ENCODE measurements around the gene PSD4. TPM values are rescaled to one million over a fixed set of nuclear protein-coding genes. Genes with fewer than 3 reads are reported as not detected.

Gene PSD4
- polyA plus RNA-seq, 1 donor from 2014 or later: 0.67 TPM

GRCh38 chr2:113169586-113169985 is 4.2 kb upstream of the PSD4 start:
- no peaks in the 10 kb centered on the region for H3K79me2 ChIP-seq (replicated peaks; ENCODE audit: insufficient read depth, low read length)
- no peak overlapping the region for H2AFZ ChIP-seq (ENCODE audit: low read depth, low read length)
- TF ChIP-seq EZH2 (IDR thresholded peaks at IDR 0.05; ENCODE audit: borderline replicate concordance, insufficient read depth, low read length, poor library complexity, severe bottlenecking) (no peak), RAD21 (conservative IDR thresholded peaks at IDR 0.05) (no peak), CTCF (IDR thresholded peaks at IDR 0.05; ENCODE audit: poor library complexity, severe bottlenecking) (no peak), EP300 (conservative IDR thresholded peaks at IDR 0.05; ENCODE audit: poor library complexity, severe bottlenecking) (no peak), TAF1 (IDR thresholded peaks at IDR 0.05; ENCODE audit: low read depth) (no peak), MXI1 (conservative IDR thresholded peaks at IDR 0.05; ENCODE audit: poor library complexity, severe bottlenecking) (no peak), SMC3 (conservative IDR thresholded peaks at IDR 0.05; ENCODE audit: poor library complexity) (no peak), POLR2AphosphoS5 (IDR thresholded peaks at IDR 0.05) (no peak)
- TF ChIP-seq, protein P1, sequence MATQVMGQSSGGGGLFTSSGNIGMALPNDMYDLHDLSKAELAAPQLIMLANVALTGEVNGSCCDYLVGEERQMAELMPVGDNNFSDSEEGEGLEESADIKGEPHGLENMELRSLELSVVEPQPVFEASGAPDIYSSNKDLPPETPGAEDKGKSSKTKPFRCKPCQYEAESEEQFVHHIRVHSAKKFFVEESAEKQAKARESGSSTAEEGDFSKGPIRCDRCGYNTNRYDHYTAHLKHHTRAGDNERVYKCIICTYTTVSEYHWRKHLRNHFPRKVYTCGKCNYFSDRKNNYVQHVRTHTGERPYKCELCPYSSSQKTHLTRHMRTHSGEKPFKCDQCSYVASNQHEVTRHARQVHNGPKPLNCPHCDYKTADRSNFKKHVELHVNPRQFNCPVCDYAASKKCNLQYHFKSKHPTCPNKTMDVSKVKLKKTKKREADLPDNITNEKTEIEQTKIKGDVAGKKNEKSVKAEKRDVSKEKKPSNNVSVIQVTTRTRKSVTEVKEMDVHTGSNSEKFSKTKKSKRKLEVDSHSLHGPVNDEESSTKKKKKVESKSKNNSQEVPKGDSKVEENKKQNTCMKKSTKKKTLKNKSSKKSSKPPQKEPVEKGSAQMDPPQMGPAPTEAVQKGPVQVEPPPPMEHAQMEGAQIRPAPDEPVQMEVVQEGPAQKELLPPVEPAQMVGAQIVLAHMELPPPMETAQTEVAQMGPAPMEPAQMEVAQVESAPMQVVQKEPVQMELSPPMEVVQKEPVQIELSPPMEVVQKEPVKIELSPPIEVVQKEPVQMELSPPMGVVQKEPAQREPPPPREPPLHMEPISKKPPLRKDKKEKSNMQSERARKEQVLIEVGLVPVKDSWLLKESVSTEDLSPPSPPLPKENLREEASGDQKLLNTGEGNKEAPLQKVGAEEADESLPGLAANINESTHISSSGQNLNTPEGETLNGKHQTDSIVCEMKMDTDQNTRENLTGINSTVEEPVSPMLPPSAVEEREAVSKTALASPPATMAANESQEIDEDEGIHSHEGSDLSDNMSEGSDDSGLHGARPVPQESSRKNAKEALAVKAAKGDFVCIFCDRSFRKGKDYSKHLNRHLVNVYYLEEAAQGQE (IDR thresholded peaks at IDR 0.05; ENCODE audit: borderline replicate concordance): no peak
- H3F3A ChIP-seq (ENCODE audit: insufficient read depth, low read length, poor library complexity, severe bottlenecking): no peaks in the 10 kb centered on the region
- H3K36me3 ChIP-seq (ENCODE audit: insufficient read depth, low read length): no peaks in the 10 kb centered on the region
- no peaks in the 10 kb centered on the region for H3K27me3 ChIP-seq (ENCODE audit: insufficient read depth, low read depth, low read length)
- no peaks in the 10 kb centered on the region for H3K9me3 ChIP-seq (ENCODE audit: low read length)
- no peaks in the 10 kb centered on the region for H3K9me2 ChIP-seq (ENCODE audit: insufficient read depth, low read length)
- H4K20me1 ChIP-seq (ENCODE audit: insufficient read depth): no peaks in the 10 kb centered on the region
- H3K27ac ChIP-seq (ENCODE audit: low read length): no peak overlapping the region
- no peak overlapping the region for H3K4me2 ChIP-seq (ENCODE audit: low read length)
- no peak overlapping the region for H3K4me3 ChIP-seq (ENCODE audit: low read length)
- no peak overlapping the region for H3K9ac ChIP-seq (ENCODE audit: low read length)

- no peaks in the 10 kb centered on the region for H4K20me1 ChIP-seq (ENCODE audit: insufficient read depth)
- no peaks in the 10 kb centered on the region for H3K9me2 ChIP-seq (ENCODE audit: insufficient read depth, low read length)
- H3K27me3 ChIP-seq (ENCODE audit: insufficient read depth, low read depth, low read length): no peaks in the 10 kb centered on the region
- TF ChIP-seq TAF1 (IDR thresholded peaks at IDR 0.05; ENCODE audit: low read depth) (no peak), RAD21 (conservative IDR thresholded peaks at IDR 0.05) (no peak), POLR2AphosphoS5 (IDR thresholded peaks at IDR 0.05) (no peak), EP300 (conservative IDR thresholded peaks at IDR 0.05; ENCODE audit: poor library complexity, severe bottlenecking) (no peak), SMC3 (conservative IDR thresholded peaks at IDR 0.05; ENCODE audit: poor library complexity) (no peak), MXI1 (conservative IDR thresholded peaks at IDR 0.05; ENCODE audit: poor library complexity, severe bottlenecking) (no peak), CTCF (IDR thresholded peaks at IDR 0.05; ENCODE audit: poor library complexity, severe bottlenecking) (no peak), EZH2 (IDR thresholded peaks at IDR 0.05; ENCODE audit: borderline replicate concordance, insufficient read depth, low read length, poor library complexity, severe bottlenecking) (no peak)
- TF ChIP-seq, protein P1 (IDR thresholded peaks at IDR 0.05; ENCODE audit: borderline replicate concordance): no peak
- no peaks in the 10 kb centered on the region for H3K79me2 ChIP-seq (replicated peaks; ENCODE audit: insufficient read depth, low read length)
- H2AFZ ChIP-seq (ENCODE audit: low read depth, low read length): no peak overlapping the region
- no peaks in the 10 kb centered on the region for H3F3A ChIP-seq (ENCODE audit: insufficient read depth, low read length, poor library complexity, severe bottlenecking)
- H3K4me2 ChIP-seq (ENCODE audit: low read length): no peak overlapping the region
- H3K9ac ChIP-seq (ENCODE audit: low read length): no peak overlapping the region
- no peaks in the 10 kb centered on the region for H3K36me3 ChIP-seq (ENCODE audit: insufficient read depth, low read length)
- no peak overlapping the region for H3K4me3 ChIP-seq (ENCODE audit: low read length)
- H3K9me3 ChIP-seq (ENCODE audit: low read length): no peaks in the 10 kb centered on the region
- no peak overlapping the region for H3K27ac ChIP-seq (ENCODE audit: low read length)
Observed at GRCh38 chr2:113171334-113172075, 2.3 kb upstream of the PSD4 start.
